Measurements from ENCODE around the gene FBXO40.

The FBXO40 gene

DNA sequence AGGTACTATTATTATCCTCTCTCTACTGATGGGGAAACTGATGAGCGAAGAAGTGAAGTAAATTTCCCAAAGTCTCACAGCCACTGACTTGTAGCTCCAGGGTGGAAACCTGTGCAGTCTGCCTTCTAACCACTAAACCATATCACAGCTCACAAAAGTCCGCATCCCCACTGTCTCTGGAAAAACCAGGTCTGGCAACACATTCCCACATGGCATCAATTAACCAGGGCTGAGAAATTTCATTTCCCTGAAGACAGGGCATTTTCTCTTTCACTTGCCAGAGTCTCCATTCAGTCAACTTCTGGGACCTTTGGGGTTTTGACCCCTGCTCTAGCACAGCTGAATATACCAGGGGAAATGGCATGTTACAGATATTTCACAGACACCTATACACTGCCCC is 26.5 kb downstream of the FBXO40 start:
- peak; percentile 9 for DNase-seq (ENCODE audit: low read depth)

DNA sequence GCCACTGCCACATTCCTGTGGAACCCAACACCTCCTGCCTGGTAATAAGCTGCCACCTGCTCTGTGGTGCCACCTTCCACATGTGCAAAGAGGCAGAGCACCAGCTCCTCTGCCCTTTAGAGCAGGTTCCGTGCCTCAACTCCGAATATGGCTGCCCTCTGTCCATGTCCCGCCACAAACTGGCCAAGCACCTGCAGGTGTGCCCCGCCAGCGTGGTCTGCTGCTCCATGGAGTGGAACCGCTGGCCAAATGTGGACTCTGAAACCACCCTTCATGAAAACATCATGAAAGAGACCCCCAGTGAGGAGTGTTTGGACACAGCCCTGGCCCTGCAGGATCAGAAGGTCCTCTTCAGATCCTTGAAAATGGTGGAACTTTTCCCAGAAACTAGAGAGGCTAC is 28.3 kb downstream of the FBXO40 start:
- DNase-seq (ENCODE audit: low read depth) = no peak

- no peak for DNase-seq (ENCODE audit: low read depth)
Observed at GRCh38 chr3:121624147-121624899, 31.1 kb downstream of the FBXO40 start.

- no peak for DNase-seq (ENCODE audit: low read depth)
Observed at GRCh38 chr3:121626495-121626894, 33.3 kb downstream of the FBXO40 start.

- DNase-seq (ENCODE audit: low read depth) = no peak
Observed at GRCh38 chr3:121627211-121627610, 34.0 kb downstream of the FBXO40 start.

DNA sequence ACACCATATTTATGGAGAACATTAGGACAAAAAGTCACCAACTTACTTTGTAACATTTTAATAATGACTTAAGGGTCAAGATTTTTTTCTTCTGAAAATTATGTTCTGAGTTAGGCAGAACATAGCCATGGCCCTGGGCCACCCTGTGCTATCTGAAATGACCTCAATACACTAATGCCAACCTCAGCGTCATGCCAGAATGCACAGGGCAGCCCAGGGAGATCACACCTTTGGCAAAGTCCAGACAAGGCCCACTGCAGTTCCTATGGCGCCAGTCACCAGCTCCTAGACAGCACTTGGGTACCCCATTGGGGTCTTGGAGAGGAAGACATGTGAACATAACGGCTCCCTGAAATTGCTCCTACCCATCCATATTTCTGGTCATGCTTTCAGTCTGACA is 34.4 kb downstream of the FBXO40 start:
- no peak for DNase-seq (ENCODE audit: low read depth)

GRCh38 chr3:121629601-121630000 is 36.4 kb downstream of the FBXO40 start:
- DNase-seq (ENCODE audit: low read depth) = no peak

DNA sequence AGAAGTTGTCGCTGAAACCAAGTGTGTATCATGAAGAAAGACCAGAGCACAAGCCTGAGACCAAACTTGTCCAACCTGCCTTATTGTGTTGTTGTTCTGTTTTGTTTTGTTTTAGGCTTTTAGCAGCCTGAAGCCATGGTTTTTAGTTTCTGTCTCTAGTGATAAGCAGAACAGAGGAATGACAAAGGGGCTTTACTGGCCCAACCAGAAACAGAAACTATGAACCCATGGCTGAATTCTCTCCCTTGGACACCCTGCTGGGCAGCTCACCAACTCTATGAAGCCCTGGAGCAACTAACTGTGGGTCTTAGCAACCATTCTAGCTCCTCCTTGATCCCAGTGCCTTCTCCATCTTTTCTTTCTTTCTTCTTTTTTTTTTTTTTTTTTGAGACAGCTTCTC is 37.2 kb downstream of the FBXO40 start:
- DNase-seq (ENCODE audit: low read depth) = no peak

DNA sequence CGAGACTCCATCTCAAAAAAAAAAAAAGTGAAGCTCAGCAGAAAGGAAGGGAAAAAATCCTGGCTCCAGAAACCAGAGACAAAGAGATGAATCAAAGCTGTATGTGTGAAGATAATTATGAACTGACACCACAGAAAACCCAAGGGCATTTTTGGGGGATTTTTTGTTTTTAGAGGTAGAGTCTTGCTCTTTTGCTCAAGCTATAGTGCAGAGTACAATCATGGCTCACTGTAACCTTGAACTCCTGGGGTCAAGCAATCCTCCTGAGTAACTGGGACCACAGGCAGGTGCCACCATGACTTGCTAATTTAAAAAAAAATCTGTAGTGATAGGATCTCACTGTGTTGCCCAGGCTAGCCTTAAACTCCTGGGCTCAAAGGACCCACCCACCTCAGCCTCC is 44.7 kb downstream of the FBXO40 start:
- no peak for DNase-seq (ENCODE audit: low read depth)

GRCh38 chr3:121641127-121641526 is 47.9 kb downstream of the FBXO40 start:
- no peak for DNase-seq (ENCODE audit: low read depth)

DNA sequence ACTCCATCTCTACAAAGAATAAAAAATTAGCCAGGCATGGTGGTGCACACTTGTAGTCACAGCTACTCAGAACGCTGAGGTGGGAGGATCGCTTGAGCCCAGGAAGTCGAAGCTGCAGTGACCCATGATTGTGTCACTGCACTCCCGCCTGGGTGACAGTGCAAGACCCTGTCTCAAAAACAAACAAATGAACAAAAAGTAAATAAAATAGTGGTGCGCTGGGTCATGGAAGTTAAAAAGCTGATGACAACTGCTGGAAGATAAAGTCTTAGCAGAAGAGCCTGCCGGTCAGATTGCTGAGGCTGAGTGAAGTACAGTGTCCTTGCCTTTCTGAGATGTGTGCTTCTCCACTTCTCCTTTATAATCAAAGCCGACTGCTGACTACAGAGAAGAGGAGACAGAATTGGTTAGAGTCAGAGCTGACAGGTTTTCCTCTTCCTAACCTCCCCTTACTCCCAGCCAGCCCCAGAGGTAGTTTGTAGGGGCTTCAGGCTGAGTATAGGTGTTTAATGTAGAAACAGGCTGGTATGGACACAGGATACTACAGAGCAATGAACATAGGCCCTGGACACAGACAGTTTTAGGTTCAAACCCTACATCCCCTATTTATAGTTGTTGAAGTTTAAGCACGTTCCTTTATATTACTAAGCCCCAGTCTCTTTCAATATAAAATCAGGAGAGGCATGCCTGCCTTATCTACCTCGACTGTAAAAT is 49.6 kb downstream of the FBXO40 start:
- DNase-seq (ENCODE audit: low read depth) = no peak

GRCh38 chr3:121645054-121645453 is 51.9 kb downstream of the FBXO40 start:
- no peak for DNase-seq (ENCODE audit: low read depth)

GRCh38 chr3:121648219-121648958 is 55.2 kb downstream of the FBXO40 start:
- DNase-seq (ENCODE audit: low read depth) = peak; percentile 56

- DNase-seq (ENCODE audit: low read depth) = peak; percentile 2
Observed at GRCh38 chr3:121649645-121650044, 56.5 kb downstream of the FBXO40 start.

GRCh38 chr3:121651684-121652083 is 58.5 kb downstream of the FBXO40 start:
- DNase-seq (ENCODE audit: low read depth) = peak; percentile 7

DNA sequence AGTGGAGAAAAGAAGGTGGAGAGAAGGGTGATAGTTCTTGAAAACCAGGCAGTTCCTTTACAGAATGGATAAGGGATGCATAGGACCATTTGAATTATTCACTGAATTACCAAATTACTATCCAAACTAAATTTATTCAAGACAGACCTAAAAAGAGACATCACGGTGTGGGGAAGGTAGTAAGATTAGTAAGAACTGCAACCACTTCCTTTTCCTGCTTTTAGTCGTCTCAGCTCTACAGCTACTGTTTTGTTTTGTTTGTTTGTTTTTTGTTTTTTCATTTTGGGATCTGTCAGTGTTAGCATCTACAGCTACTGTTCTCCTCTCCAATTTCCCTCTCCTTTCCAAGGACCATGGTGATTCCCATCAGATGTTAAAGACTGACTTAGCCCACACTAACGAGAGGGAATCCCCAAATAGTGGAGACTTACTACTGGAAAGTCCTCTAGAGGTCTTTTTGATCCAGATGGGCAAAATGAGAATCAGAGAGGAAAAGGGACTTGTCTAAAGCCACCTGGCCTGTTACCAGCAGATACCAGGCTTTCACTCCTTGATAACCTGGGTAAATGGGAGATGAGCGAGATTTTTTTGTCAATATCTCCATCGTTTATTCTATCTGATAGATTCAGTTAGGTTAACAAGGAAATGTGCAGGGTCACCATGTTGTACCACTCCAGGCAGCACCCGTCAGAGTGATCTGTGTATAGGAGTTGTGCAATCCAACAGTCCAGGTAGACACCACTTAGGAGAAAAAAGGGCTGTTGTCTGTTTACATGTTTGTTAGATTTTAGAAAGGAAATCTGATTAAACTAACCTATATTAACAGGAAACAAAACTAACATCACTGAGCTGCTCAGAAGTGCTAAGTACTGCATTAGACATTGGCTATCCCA is 61.6 kb downstream of the FBXO40 start:
- DNase-seq (ENCODE audit: low read depth) = no peak

DNA sequence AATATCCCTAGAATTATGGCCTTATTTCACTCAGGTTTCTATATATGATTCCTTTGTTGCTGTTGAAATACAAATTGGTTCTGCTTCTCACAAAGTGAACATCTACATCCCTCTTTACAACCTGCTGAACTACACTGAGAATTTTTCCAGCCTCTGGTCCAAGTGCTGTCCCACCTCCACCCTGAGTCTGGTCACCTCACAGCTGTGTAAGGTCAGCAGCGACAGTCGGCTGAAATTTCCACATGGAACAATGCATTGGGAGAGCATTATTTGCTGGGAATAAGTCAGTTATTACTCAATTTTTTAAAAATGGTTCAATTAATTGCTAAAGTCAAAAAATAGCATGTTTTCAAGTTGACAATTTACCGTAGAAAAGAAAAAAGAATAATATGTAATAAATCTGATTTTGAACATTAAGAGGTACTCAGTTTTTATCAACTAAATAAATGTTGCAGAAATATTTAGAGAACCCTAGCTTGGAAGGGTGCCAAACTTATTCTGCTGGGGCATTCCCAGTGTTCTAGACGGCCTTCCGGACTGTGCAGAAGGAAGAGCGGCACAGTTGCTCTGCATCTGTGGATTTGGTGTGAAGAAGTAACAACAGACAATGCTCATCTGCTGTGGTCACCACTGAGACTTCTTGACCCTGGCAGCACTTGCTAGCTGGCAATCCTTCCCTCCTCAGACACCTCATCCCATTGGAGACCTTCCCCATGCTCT is 65.7 kb downstream of the FBXO40 start:
- no peak for DNase-seq (ENCODE audit: low read depth)

GRCh38 chr3:121659586-121659985 is 66.4 kb downstream of the FBXO40 start:
- DNase-seq (ENCODE audit: low read depth) = no peak

DNA sequence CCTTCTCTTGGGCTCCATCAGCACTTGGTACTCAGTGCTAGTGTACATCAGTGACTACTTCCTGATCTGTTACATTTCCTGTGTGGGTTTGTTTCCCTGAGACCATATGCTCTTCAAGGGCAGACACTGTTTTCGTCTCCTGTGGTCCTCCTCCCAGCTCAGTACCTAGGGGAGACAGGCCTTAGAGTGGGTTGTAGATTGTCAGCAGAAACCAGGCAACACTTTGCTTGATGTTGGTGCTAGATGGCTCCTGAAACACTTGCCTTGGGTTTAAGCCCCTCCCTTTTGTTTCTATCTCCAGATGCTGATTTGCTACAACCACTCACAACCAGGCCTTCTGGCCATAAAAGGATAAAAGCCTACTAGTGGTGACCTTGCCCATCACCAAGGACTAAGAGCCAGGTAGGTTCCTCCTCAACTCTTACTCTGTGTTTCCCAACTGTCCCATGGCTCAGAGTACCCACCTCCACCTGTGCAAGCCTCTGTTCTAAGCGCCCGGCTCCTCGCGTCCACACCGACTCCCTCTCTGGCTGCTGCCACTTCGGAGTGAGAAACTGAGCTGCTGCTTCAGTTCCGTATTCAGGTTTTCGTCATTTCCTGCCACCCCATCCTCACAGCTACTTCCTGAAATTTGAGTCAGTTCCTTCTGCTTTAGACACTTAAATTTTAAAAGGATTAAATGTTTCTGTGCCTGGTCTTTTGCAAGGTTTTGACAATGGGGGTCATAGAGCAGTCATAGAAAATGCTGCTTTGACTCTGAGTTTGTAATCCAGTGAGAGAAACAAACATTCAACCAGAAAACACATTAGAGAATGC is 67.4 kb downstream of the FBXO40 start, which contains the start of gene HCLS1:
HCLS1 (minus strand) TSS at position 548 of the 816 bp plus-strand sequence. CDS start 2,556 bp downstream, outside the sequence.
- DNase-seq (ENCODE audit: low read depth) = peak; percentile 3

DNA sequence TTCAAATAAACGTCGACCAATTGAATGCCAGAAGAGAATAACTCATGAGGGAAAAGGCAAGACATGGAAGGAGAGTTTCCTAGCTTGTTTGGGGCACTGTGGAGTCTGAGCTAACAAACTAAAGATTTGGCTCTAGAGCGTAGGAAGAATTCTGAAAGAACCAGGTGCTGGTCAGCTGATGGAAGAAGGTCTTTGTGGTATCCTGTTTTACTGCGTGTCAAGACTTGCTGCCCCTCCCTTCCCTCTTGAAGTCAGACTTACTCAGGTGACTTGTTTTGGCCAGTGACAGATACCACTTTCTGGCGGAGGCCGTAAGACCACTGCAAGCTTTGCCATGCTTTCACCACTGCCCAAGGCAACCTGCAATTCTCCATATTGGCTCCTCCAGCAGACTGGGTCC is 68.2 kb downstream of the FBXO40 start:
- no peak for DNase-seq (ENCODE audit: low read depth)

All from fibroblast of gingiva (primary cell).